Esophagus muscularis mucosa (tissue), 4 donors: ENCODE results near the gene HMGN3.

ENCODE experiments used
- EP300 ChIP-seq: sonication (generic); formaldehyde crosslinking; IDR thresholded peaks from one replicate; pipeline ENCODE4 v1.6.1; 2017; ENCODE audit warnings: antibody characterized with exemption
- POLR2AphosphoS5 ChIP-seq, 2 donors: sonication (generic); formaldehyde crosslinking; IDR thresholded peaks; one replicate each; pipeline ENCODE4 v1.6.1; 2017; ENCODE audit warnings: antibody characterized with exemption in 2 of 2
- TF ChIP-seq, protein P1 (sequence below), 3 experiments: fragments of 200-600 bp in 2 of 3; fragments of 450-650 bp in 1 of 3; sonication (generic) in 2 of 3; IDR thresholded peaks; one replicate each; pipeline ENCODE4 v1.5.1; 2017 to 2019; ENCODE audit warnings: antibody characterized with exemption in 3 of 3, mild to moderate bottlenecking in 2 of 3, moderate library complexity in 1 of 3

DNA sequence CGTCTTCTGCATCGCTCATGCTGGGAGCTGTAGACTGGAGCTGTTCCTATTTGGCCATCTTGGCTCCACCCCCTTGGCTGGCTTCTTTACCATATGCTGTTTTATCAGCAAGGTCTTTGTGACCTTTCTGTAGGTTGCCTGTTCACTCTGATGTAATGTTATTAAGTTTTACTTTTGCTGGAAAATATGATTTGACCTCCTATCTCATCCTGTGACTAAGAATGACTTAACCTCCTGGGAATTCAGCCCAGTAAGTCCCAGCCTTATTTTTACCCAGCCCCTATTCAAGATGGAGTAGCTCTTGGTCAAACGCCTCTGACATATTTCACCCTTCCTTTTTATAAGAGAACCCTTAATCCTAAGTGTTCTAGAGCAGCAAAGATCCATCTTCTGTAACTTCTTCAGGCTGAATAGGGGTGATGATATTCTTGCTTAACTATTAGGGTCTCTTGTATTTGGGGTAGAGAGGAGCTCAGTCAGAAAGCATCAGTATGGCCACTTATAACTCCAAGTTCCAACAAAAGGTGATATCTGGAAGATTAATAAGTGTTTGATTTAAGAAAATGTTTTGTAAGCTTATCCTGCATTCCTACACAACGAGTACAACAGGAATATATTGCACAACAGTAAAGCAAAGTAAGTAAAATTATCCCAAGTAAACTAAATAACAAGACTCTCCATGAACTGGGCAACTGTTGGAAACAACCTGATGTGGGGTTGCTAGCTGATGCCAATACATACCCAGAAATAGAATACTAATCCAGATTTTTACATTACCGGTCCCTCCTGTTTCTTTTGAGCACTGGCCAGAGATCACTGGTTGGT lies 23.1 kb upstream of the HMGN3 start:
- TF ChIP-seq EP300 (no peak), POLR2AphosphoS5 (IDR thresholded peaks at IDR 0.05) (no peak)
- TF ChIP-seq, protein P1, sequence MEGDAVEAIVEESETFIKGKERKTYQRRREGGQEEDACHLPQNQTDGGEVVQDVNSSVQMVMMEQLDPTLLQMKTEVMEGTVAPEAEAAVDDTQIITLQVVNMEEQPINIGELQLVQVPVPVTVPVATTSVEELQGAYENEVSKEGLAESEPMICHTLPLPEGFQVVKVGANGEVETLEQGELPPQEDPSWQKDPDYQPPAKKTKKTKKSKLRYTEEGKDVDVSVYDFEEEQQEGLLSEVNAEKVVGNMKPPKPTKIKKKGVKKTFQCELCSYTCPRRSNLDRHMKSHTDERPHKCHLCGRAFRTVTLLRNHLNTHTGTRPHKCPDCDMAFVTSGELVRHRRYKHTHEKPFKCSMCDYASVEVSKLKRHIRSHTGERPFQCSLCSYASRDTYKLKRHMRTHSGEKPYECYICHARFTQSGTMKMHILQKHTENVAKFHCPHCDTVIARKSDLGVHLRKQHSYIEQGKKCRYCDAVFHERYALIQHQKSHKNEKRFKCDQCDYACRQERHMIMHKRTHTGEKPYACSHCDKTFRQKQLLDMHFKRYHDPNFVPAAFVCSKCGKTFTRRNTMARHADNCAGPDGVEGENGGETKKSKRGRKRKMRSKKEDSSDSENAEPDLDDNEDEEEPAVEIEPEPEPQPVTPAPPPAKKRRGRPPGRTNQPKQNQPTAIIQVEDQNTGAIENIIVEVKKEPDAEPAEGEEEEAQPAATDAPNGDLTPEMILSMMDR (IDR thresholded peaks at IDR 0.05) = no peak
